HEK293 (cell line): Measurements from ENCODE around the gene C14orf93.

Experiments used
- CTCF ChIA-PET: fragments of 350-600 bp; formaldehyde crosslinking; extraction: SDS; loops from one replicate; lab custom pipeline; 2021; ENCODE audit warnings: antibody characterized with exemption; lab: Yijun Ruan, JAX
- POLR2A ChIA-PET: fragments of 300-600 bp; formaldehyde crosslinking; extraction: SDS; loops from one replicate; lab custom pipeline; 2020; ENCODE audit warnings: antibody characterized with exemption, inconsistent platforms; lab: Yijun Ruan, JAX
- H3K27ac ChIP-seq: fragments of 200-500 bp; sonication (Bioruptor generic); 2 replicates; pipeline ENCODE4 v1.5.1; 2014; ENCODE audit warnings: low read depth, low read length, control low read depth, inconsistent platforms; ENCODE audit errors: extremely low read depth
- H3K36me3 ChIP-seq, 2 experiments: fragments of 200-500 bp in 1 of 2; sonication (Bioruptor generic) in 1 of 2; 1 replicate in 1 of 2; 2 replicates in 1 of 2; pipeline ENCODE4 v1.5.1; 2014 to 2017; ENCODE audit warnings: inconsistent platforms in 2 of 2, low read length in 2 of 2; ENCODE audit not compliant: control insufficient read depth in 2 of 2, insufficient read depth in 1 of 2
- H3K4me1 ChIP-seq: fragments of 200-500 bp; sonication (Bioruptor generic); 2 replicates; pipeline ENCODE4 v1.5.1; 2014; ENCODE audit warnings: mild to moderate bottlenecking, low read length, inconsistent platforms; ENCODE audit not compliant: control insufficient read depth, insufficient read depth
- H3K4me3 ChIP-seq: 2 replicates; pipeline ENCODE4 v1.5.1; 2011; ENCODE audit warnings: low read depth, mild to moderate bottlenecking, control low read depth, low read length, moderate library complexity
- H3K9me3 ChIP-seq: fragments of 200-500 bp; sonication (Bioruptor generic); 2 replicates; pipeline ENCODE4 v1.5.1; 2014; ENCODE audit warnings: low read depth, low read length, inconsistent platforms; ENCODE audit not compliant: control insufficient read depth, insufficient read depth
- EGR2 ChIP-seq: fragments of 450-650 bp; formaldehyde crosslinking; IDR thresholded peaks from 2 replicates; pipeline ENCODE4 v1.5.1; 2016; ENCODE audit warnings: low read depth, missing biosample characterization, missing genetic modification characterization
- GFI1B ChIP-seq: fragments of 450-650 bp; formaldehyde crosslinking; IDR thresholded peaks from 2 replicates; pipeline ENCODE4 v1.5.1; 2016; ENCODE audit warnings: missing biosample characterization, missing genetic modification characterization
- GLIS1 ChIP-seq: fragments of 450-650 bp; formaldehyde crosslinking; IDR thresholded peaks from 2 replicates; pipeline ENCODE4 v1.5.1; 2016; ENCODE audit warnings: missing biosample characterization, missing genetic modification characterization
- KLF7 ChIP-seq: fragments of 450-650 bp; formaldehyde crosslinking; IDR thresholded peaks from 2 replicates; pipeline ENCODE4 v1.5.1; 2016; ENCODE audit warnings: missing biosample characterization, missing genetic modification characterization, borderline replicate concordance
- MZF1 ChIP-seq: fragments of 450-650 bp; formaldehyde crosslinking; IDR thresholded peaks from 2 replicates; pipeline ENCODE4 v1.5.1; 2017; ENCODE audit warnings: missing biosample characterization, missing genetic modification characterization, borderline replicate concordance
- OSR2 ChIP-seq: fragments of 450-650 bp; formaldehyde crosslinking; IDR thresholded peaks from 2 replicates; pipeline ENCODE4 v1.5.1; 2016; ENCODE audit warnings: missing biosample characterization, missing genetic modification characterization
- PRDM1 ChIP-seq: fragments of 450-650 bp; formaldehyde crosslinking; IDR thresholded peaks from 2 replicates; pipeline ENCODE4; 2016; ENCODE audit warnings: missing biosample characterization, missing genetic modification characterization
- SALL2 ChIP-seq: fragments of 450-650 bp; formaldehyde crosslinking; IDR thresholded peaks from 2 replicates; pipeline ENCODE4 v1.5.0; 2017; ENCODE audit warnings: missing biosample characterization, mild to moderate bottlenecking, missing genetic modification characterization, borderline replicate concordance
- WT1 ChIP-seq: fragments of 450-650 bp; formaldehyde crosslinking; IDR thresholded peaks from 2 replicates; pipeline ENCODE4 v1.5.1; 2016; ENCODE audit warnings: missing biosample characterization, missing genetic modification characterization
- ZIC2 ChIP-seq: fragments of 450-650 bp; formaldehyde crosslinking; IDR thresholded peaks from 2 replicates; pipeline ENCODE4 v1.5.1; 2016; ENCODE audit warnings: missing biosample characterization, missing genetic modification characterization
- ZNF155 ChIP-seq: fragments of 450-650 bp; formaldehyde crosslinking; IDR thresholded peaks from 2 replicates; pipeline ENCODE4 v1.5.1; 2016; ENCODE audit warnings: missing biosample characterization, missing genetic modification characterization
- ZNF366 ChIP-seq: fragments of 450-650 bp; formaldehyde crosslinking; conservative IDR thresholded peaks from 2 replicates; pipeline ENCODE4 v1.5.1; 2016; ENCODE audit warnings: missing biosample characterization, missing genetic modification characterization
- ZNF501 ChIP-seq: fragments of 450-650 bp; formaldehyde crosslinking; IDR thresholded peaks from 2 replicates; pipeline ENCODE4 v1.5.1; 2016; ENCODE audit warnings: missing biosample characterization, missing genetic modification characterization
- ZNF560 ChIP-seq: fragments of 450-650 bp; formaldehyde crosslinking; IDR thresholded peaks from 2 replicates; pipeline ENCODE4 v1.5.1; 2017; ENCODE audit warnings: missing biosample characterization, missing genetic modification characterization, borderline replicate concordance
- ZNF660 ChIP-seq: fragments of 450-650 bp; IDR thresholded peaks from 2 replicates; pipeline ENCODE4 v1.5.1; 2018; ENCODE audit warnings: missing biosample characterization, mild to moderate bottlenecking, missing genetic modification characterization
- ZSCAN16 ChIP-seq: fragments of 450-650 bp; formaldehyde crosslinking; IDR thresholded peaks from 2 replicates; pipeline ENCODE4 v1.5.1; 2016; ENCODE audit warnings: missing biosample characterization, missing genetic modification characterization
- ZXDB ChIP-seq: fragments of 450-650 bp; formaldehyde crosslinking; IDR thresholded peaks from 2 replicates; pipeline ENCODE4 v1.5.1; 2016; ENCODE audit warnings: missing biosample characterization, missing genetic modification characterization
- TF ChIP-seq, protein P1 (sequence below): fragments of 450-650 bp; formaldehyde crosslinking; IDR thresholded peaks from 2 replicates; pipeline ENCODE4 v1.5.1; 2017; ENCODE audit warnings: missing biosample characterization, missing genetic modification characterization
- TF ChIP-seq, protein P2 (sequence below): fragments of 450-650 bp; formaldehyde crosslinking; IDR thresholded peaks from 2 replicates; pipeline ENCODE4 v1.5.1; 2016; ENCODE audit warnings: missing biosample characterization, missing genetic modification characterization
- TF ChIP-seq, protein P3 (sequence below): fragments of 450-650 bp; formaldehyde crosslinking; IDR thresholded peaks from 2 replicates; pipeline ENCODE4 v1.5.1; 2017; ENCODE audit warnings: missing biosample characterization, missing genetic modification characterization
- TF ChIP-seq, protein P4 (sequence below): fragments of 450-650 bp; formaldehyde crosslinking; IDR thresholded peaks from 2 replicates; pipeline ENCODE4 v1.5.1; 2016; ENCODE audit warnings: missing biosample characterization, missing genetic modification characterization, borderline replicate concordance

C14orf93 gene

DNA sequence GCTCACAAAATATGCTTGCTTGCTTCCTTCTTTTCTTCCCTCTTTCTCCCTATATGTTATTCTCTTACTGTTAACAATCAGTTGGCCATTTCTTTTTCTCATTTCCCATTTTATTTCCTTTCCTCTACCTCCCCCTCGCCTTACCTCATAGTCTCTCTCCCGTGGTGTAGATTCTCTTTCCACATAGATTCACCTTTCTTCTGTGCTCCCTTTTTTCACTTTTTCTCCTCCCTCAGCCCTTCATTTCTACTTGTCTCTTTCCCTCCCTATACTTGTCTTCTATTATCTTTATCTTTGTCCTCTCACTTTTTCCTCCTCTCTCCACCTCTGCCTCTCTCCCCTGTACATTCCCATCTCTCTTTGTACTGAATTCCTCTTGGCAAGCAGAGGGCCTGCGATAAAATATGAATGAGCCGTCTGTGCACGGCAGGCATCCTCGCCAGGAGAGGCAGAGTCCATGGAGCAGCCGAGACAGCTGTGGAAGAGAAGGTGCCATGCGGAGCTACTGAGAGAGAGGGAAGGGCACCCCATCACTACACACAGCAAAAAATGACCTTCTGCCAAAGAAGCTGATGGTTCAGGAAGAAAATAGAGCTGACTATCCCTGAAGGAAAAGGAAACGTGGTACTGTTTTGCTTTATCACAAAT, 12.1 kb downstream of the C14orf93 start:
- POLR2A ChIA-PET, result interaction anchor here (5.2 kb wide), 1 partner anchor 9 kb away, joined by 50 read pairs; no protein-coding TSS in a partner anchor
- TF ChIP-seq ZNF366 (tag by site-specific recombination) (peak; percentile 32; the same call in 1 of the 2 replicates), ZIC2 (tag by site-specific recombination) (peak; percentile 40; the same call in 1 of the 2 replicates), PRDM1 (tag by site-specific recombination) (peak; percentile 84), ZNF660 (tag by site-specific recombination) (no peak)
- TF ChIP-seq, all 188 proteins: peak for 3

DNA sequence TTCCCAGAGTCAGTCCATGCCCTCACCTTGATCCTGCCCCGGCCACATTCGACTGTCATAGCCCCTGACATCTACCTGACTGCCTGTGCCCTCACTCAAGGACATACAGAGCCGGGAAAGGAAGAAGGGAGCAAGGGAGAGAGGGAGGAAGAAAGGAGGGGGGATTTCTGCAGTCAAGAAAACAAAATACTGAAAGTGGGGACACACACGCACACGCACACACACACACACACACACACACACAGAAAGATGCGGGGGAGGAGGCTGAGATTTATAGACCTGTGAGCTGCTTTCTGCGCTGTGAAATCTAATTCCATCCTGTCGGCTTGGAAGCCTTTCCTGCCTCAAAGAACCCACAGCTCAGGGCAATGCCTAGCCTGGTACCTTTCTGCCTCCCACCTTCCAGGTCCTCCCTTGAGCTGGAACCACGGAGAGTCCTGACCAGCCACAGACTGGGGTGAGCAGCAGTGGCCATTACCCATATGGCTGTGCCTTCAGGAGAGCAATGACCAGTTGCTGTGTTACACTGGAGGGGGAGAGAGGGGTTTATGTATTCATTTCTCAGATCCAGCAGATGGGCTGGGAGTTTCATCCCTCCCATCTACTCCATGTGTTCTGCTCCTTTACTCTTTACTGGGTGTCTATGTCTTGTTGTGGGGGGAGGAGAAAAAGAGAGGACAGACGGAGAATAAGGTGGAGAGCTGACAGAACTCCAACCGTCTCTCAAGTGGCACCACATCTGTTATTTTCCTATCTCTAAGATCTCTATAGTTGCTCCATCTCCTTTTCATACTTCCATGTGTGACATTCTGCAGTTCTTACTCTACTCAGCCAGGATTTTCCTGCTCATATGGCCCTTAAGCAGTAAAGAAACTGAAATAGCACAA, 12.9 kb downstream of the C14orf93 start:
- Histone ChIP-seq H3K4me1 (peaks cover 7% of the 10 kb centered on the region), H3K4me3 (no peak overlapping the region), H3K27ac (0 out of 2 replicates have a peak overlapping the region, but pooled peaks have one; percentile 41), H3K9me3 (no peaks in the 10 kb centered on the region), H3K36me3 (peaks cover 0 to 6% of the 10 kb centered on the region in 2 experiments; a peak in 2 of 3 replicates)
- CTCF ChIA-PET, result interaction anchor here (0.6 to 17.9 kb wide), 10 partner anchors 10 to 124 kb away, joined by 3 to 469 read pairs (median 4); partner anchors contain the start of genes AJUBA, CDH24, PSMB11 and REM2
- POLR2A ChIA-PET, result interaction anchor here (5.2 kb wide), 1 partner anchor 10 kb away, joined by 50 read pairs; no protein-coding TSS in a partner anchor
- peak; percentile 62 for TF ChIP-seq ZXDB (tag by site-specific recombination)
- TF ChIP-seq ZNF560, result no peak
- peak; percentile 94 for TF ChIP-seq GFI1B (tag by site-specific recombination)
- no peak for TF ChIP-seq OSR2
- peak; percentile 62 for TF ChIP-seq GLIS1 (tag by site-specific recombination)
- TF ChIP-seq ZNF366 (tag by site-specific recombination), result peak; percentile 72
- TF ChIP-seq ZSCAN16 (tag by site-specific recombination), result no peak
- TF ChIP-seq ZNF155 (tag by site-specific recombination), result 0 out of 2 replicates have a peak, but pooled peaks have one; percentile 56
- TF ChIP-seq EGR2, result peak; percentile 94
- TF ChIP-seq, protein P1, sequence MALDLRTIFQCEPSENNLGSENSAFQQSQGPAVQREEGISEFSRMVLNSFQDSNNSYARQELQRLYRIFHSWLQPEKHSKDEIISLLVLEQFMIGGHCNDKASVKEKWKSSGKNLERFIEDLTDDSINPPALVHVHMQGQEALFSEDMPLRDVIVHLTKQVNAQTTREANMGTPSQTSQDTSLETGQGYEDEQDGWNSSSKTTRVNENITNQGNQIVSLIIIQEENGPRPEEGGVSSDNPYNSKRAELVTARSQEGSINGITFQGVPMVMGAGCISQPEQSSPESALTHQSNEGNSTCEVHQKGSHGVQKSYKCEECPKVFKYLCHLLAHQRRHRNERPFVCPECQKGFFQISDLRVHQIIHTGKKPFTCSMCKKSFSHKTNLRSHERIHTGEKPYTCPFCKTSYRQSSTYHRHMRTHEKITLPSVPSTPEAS (tag by site-specific recombination), result peak; percentile 95
- TF ChIP-seq, protein P2, sequence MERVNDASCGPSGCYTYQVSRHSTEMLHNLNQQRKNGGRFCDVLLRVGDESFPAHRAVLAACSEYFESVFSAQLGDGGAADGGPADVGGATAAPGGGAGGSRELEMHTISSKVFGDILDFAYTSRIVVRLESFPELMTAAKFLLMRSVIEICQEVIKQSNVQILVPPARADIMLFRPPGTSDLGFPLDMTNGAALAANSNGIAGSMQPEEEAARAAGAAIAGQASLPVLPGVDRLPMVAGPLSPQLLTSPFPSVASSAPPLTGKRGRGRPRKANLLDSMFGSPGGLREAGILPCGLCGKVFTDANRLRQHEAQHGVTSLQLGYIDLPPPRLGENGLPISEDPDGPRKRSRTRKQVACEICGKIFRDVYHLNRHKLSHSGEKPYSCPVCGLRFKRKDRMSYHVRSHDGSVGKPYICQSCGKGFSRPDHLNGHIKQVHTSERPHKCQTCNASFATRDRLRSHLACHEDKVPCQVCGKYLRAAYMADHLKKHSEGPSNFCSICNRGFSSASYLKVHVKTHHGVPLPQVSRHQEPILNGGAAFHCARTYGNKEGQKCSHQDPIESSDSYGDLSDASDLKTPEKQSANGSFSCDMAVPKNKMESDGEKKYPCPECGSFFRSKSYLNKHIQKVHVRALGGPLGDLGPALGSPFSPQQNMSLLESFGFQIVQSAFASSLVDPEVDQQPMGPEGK (tag by site-specific recombination), result peak; percentile 61
- 0 out of 2 replicates have a peak, but pooled peaks have one; percentile 41 for TF ChIP-seq MZF1 (tag by site-specific recombination)
- TF ChIP-seq WT1 (tag by site-specific recombination), result peak; percentile 79
- no peak for TF ChIP-seq KLF7 (tag by site-specific recombination)
- TF ChIP-seq, protein P3, sequence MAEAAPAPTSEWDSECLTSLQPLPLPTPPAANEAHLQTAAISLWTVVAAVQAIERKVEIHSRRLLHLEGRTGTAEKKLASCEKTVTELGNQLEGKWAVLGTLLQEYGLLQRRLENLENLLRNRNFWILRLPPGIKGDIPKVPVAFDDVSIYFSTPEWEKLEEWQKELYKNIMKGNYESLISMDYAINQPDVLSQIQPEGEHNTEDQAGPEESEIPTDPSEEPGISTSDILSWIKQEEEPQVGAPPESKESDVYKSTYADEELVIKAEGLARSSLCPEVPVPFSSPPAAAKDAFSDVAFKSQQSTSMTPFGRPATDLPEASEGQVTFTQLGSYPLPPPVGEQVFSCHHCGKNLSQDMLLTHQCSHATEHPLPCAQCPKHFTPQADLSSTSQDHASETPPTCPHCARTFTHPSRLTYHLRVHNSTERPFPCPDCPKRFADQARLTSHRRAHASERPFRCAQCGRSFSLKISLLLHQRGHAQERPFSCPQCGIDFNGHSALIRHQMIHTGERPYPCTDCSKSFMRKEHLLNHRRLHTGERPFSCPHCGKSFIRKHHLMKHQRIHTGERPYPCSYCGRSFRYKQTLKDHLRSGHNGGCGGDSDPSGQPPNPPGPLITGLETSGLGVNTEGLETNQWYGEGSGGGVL (tag by site-specific recombination), result peak; percentile 91
- no peak for TF ChIP-seq ZNF501 (tag by site-specific recombination)
- 0 out of 2 replicates have a peak, but pooled peaks have one; percentile 51 for TF ChIP-seq SALL2 (tag by site-specific recombination)
- TF ChIP-seq, protein P4, sequence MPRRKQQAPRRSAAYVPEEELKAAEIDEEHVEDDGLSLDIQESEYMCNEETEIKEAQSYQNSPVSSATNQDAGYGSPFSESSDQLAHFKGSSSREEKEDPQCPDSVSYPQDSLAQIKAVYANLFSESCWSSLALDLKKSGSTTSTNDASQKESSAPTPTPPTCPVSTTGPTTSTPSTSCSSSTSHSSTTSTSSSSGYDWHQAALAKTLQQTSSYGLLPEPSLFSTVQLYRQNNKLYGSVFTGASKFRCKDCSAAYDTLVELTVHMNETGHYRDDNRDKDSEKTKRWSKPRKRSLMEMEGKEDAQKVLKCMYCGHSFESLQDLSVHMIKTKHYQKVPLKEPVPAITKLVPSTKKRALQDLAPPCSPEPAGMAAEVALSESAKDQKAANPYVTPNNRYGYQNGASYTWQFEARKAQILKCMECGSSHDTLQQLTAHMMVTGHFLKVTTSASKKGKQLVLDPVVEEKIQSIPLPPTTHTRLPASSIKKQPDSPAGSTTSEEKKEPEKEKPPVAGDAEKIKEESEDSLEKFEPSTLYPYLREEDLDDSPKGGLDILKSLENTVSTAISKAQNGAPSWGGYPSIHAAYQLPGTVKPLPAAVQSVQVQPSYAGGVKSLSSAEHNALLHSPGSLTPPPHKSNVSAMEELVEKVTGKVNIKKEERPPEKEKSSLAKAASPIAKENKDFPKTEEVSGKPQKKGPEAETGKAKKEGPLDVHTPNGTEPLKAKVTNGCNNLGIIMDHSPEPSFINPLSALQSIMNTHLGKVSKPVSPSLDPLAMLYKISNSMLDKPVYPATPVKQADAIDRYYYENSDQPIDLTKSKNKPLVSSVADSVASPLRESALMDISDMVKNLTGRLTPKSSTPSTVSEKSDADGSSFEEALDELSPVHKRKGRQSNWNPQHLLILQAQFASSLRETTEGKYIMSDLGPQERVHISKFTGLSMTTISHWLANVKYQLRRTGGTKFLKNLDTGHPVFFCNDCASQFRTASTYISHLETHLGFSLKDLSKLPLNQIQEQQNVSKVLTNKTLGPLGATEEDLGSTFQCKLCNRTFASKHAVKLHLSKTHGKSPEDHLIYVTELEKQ (tag by site-specific recombination), result peak; percentile 84; the same call in 1 of the 2 replicates

More for the DNA sequence above, 12.1 kb downstream of the C14orf93 start:
- CTCF ChIA-PET, result interaction anchor here (0.9 to 17.9 kb wide), 4 partner anchors 12 to 71 kb away, joined by 3 to 469 read pairs (median 50); partner anchors contain the start of genes AJUBA and CDH24
- Histone ChIP-seq H3K36me3 (peaks cover 0 to 6% of the 10 kb centered on the region in 2 experiments; a peak in 2 of 3 replicates), H3K27ac (no peak overlapping the region), H3K4me3 (no peak overlapping the region), H3K9me3 (no peaks in the 10 kb centered on the region), H3K4me1 (peaks cover 7% of the 10 kb centered on the region)
